Adrenal gland (tissue), 12 donors: ENCODE results near the gene PTCH2. TPM values are rescaled to one million over a fixed set of nuclear protein-coding genes. Genes with fewer than 3 reads are reported as not detected.

ENCODE experiments used
- DNase-seq, 7 donors: peaks; one replicate each; pipeline ENCODE4 v3.0.0-alpha.2; 2019 to 2020
- H3K27ac ChIP-seq, 5 donors: fragments of 200-600 bp; sonication (generic) in 4 of 5; 1 replicate in 3 of 5; 2 replicates in 2 of 5; pipeline versions ENCODE4 v1.5.1 to v1.8.0; 2016 to 2020; ENCODE audit warnings: mild to moderate bottlenecking in 1 of 5
- H3K27me3 ChIP-seq: fragments of 200-600 bp; 2 replicates; pipeline ENCODE4 v1.8.0; 2021
- H3K36me3 ChIP-seq, 2 donors: fragments of 200-600 bp; replicated peaks in 1 of 2; 1 replicate in 1 of 2; 2 replicates in 1 of 2; pipeline versions ENCODE4 v1.5.1 to v1.8.0; 2018 to 2022
- H3K4me1 ChIP-seq, 2 donors: fragments of 200-600 bp; replicated peaks in 1 of 2; 1 replicate in 1 of 2; 2 replicates in 1 of 2; pipeline versions ENCODE4 v1.5.1 to v1.8.0; 2018 to 2021
- H3K4me3 ChIP-seq, 4 donors: fragments of 200-600 bp; sonication (generic) in 3 of 4; one replicate each; pipeline ENCODE4 v1.5.1; 2016 to 2018
- H3K9me3 ChIP-seq, 3 donors: fragments of 200-600 bp; sonication (generic) in 1 of 3; replicated peaks in 1 of 3; 1 replicate in 2 of 3; 2 replicates in 1 of 3; pipeline versions ENCODE4 v1.5.1 to v1.8.0; 2016 to 2021
- POLR2A ChIP-seq, 2 donors: fragments of 450-650 bp; IDR thresholded peaks; one replicate each; pipeline ENCODE4 v1.6.1; 2017; ENCODE audit warnings: antibody characterized with exemption in 2 of 2, mild to moderate bottlenecking in 2 of 2, moderate library complexity in 1 of 2
- WGBS, 4 donors: extraction: QIAGEN DNeasy Blood & Tissue Kit in 2 of 4; methylation state at CpG; one replicate each; pipeline versions ENCODE4 v1.1.5 to v1.1.7; 2013 to 2017; 5-methylcytosine and 5-hydroxymethylcytosine counted together
- intact Hi-C, 2 donors: fragments of 100-400 bp; cut with DNase I; formaldehyde crosslinking; loops; one replicate each; pipeline versions ENCODE4 v1.14.1 to v1.15.0; 2022 to 2023
- polyA plus RNA-seq, 3 donors: library from polyadenylated mRNA; stranded (reverse); fragments of 200-250 nt in 2 of 3; fragments of 350-450 nt in 1 of 3; fragmentation: Illumina TruSeq in 1 of 3; extraction: RNeasy Lipid Tissue Mini Kit (QIAGEN cat#74804) in 1 of 3; gene quantifications; one replicate each; pipeline ENCODE4 v1.2.3, GENCODE V29; 2013 to 2014
- total RNA-seq, 9 donors: library from RNA; depleted of rRNA in 4 of 9; stranded (reverse); fragments of >200 nt in 4 of 9; fragments of 120-200 nt in 1 of 9; fragmentation: NEBNext Ultra II Directional in 1 of 9; extraction: Animal tissue kit (Norgen Biotek cat#: 25700) in 1 of 9; gene quantifications; one replicate each; pipeline versions ENCODE4 v1.1.0 to v1.2.4, GENCODE V29; 2013 to 2023
- TF ChIP-seq, protein P1 (sequence below), 6 experiments: fragments of 450-650 bp in 4 of 6; fragments of 200-600 bp in 2 of 6; sonication (generic) in 1 of 6; IDR thresholded peaks; 1 replicate in 5 of 6; 2 replicates in 1 of 6; pipeline versions ENCODE4 v1.5.1 to v1.8.0; 2016 to 2021; ENCODE audit warnings: antibody characterized with exemption in 6 of 6, mild to moderate bottlenecking in 2 of 6, moderate library complexity in 1 of 6
- donor health status: healthy with polysubstance abuse.
- donor health status: Bipolar disorder and iron deficiency.
- donor health status: DM: yes; HTN: yes; CAD: no.
- donor health status: DM: no; HTN: no; CAD: no.
- donor health status: DM: no; HTN: no; CAD: no.
- donor health status: DM: yes; HTN: yes; CAD: no.

The PTCH2 gene
- total and polyA plus RNA-seq, 12 donors: 0.40 to 7.8 (median 1.8) TPM

DNA sequence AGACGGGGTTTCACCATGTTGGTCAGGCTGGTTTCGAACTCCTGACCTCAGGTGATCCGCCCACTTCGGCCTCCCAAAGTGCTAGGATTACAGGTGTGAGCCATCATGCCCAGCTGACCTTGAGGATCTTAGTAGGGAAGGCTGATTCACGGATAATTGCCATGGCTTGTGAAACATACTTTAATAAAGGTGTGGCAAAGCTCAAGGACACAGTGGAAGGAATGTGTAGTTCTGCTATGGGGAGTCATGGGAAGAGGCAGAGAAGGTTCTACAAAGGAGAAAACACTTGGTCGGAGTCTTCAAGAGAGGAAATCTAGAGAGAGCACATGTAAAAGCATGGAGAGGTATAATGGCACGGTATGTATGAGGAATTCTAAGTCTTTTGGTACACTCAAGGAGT, 12.7 kb upstream of the PTCH2 start:
- Histone ChIP-seq H3K27me3 (no peaks in the 10 kb centered on the region), H3K27ac (no peak overlapping the region), H3K36me3 (peaks cover 0 to 4% of the 10 kb centered on the region in 2 donors), H3K4me3 (no peak overlapping the region), H3K9me3 (no peaks in the 10 kb centered on the region), H3K4me1 (peaks cover 0 to 7% of the 10 kb centered on the region in 2 donors)
- WGBS, 4 donors: 81 to 92% (median 85%) methylated on average over 7 of the region's 7 CpGs
- DNase-seq: no peak
- TF ChIP-seq POLR2A (IDR thresholded peaks at IDR 0.05): no peak
- TF ChIP-seq, protein P1, sequence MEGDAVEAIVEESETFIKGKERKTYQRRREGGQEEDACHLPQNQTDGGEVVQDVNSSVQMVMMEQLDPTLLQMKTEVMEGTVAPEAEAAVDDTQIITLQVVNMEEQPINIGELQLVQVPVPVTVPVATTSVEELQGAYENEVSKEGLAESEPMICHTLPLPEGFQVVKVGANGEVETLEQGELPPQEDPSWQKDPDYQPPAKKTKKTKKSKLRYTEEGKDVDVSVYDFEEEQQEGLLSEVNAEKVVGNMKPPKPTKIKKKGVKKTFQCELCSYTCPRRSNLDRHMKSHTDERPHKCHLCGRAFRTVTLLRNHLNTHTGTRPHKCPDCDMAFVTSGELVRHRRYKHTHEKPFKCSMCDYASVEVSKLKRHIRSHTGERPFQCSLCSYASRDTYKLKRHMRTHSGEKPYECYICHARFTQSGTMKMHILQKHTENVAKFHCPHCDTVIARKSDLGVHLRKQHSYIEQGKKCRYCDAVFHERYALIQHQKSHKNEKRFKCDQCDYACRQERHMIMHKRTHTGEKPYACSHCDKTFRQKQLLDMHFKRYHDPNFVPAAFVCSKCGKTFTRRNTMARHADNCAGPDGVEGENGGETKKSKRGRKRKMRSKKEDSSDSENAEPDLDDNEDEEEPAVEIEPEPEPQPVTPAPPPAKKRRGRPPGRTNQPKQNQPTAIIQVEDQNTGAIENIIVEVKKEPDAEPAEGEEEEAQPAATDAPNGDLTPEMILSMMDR (IDR thresholded peaks at IDR 0.05): no peak
- intact Hi-C loops: no loop called here

DNA sequence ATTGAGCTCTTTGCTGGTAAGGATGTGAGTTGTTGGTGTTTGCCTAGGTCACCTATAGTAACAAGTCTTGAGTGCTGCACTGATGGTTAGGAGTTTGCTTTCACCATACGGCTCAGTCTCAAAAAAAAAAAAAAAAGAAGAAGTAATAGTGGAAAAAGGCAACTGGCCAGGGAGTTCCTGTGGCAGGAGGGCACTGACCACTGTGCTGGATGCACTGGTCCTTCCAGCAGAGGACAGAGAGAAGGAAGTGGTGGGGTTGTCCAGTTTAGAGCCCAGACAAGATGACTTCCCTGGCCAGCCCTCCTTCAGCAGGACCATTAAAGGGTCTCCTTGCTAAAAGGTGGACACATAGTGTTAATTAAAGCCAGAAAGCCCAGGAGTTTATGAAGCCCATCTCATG, 11.9 kb upstream of the PTCH2 start:
- peaks cover 0 to 4% of the 10 kb centered on the region in 2 donors for H3K36me3 ChIP-seq
- H3K27ac ChIP-seq: no peak overlapping the region
- no peak overlapping the region for H3K4me3 ChIP-seq
- DNase-seq: no peak
- H3K27me3 ChIP-seq: no peaks in the 10 kb centered on the region
- intact Hi-C loops: no loop called here
- TF ChIP-seq, protein P1 (IDR thresholded peaks at IDR 0.05): no peak
- TF ChIP-seq POLR2A (IDR thresholded peaks at IDR 0.05): no peak
- no peaks in the 10 kb centered on the region for H3K9me3 ChIP-seq
- WGBS, 4 donors: 60 to 86% (median 71%) methylated on average over 1 of the region's 1 CpG
- no peaks in the 10 kb centered on the region for H3K4me1 ChIP-seq

DNA sequence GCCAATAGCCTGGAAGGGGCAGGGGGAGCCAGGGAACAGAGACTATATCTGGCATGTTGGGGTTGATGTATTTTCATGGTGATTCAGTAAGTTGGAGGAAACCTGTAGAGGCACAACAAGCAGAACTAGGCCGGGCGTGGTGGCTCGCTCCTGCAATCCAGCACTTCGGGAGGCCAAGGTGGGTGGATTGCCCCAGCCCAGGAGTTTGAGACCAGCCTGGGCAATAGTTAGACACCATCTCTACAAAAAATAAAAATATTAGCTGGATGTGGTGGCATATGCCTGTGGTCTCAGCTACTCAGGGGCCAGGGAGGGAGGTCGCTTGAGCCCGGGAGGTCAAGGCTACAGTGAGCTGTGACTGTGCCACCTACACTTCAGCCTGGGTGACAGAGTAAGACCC, 10.1 kb upstream of the PTCH2 start:
- DNase-seq: no peak
- 94 to 98% (median 97%) methylated on average over 6 of the region's 6 CpGs for WGBS, 4 donors
- intact Hi-C loops: no loop called here

DNA sequence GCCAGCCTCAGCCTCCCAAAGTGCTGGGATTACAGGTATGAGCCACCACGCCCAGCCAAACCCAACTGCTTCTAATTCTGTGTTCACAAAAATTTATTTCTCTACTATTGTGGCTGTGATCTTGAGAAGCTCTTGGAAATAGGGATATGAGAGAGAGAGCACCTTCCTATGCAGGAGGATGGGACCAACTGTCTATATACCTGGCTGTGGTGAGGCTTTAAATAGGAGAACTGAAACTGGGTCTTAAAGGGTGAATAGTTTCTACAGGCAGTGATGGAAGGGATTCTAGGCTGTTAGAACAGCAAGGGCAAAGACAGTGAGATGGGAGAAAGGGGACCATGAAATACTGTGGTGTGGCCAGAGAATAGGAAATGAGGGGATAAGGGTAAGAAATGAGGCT, 8.3 kb upstream of the PTCH2 start:
- TF ChIP-seq POLR2A (IDR thresholded peaks at IDR 0.05): no peak
- TF ChIP-seq, protein P1 (IDR thresholded peaks at IDR 0.05): no peak
- no peaks in the 10 kb centered on the region for H3K27me3 ChIP-seq
- WGBS, 4 donors: 91 to 100% (median 93%) methylated on average over 1 of the region's 1 CpG
- no peak overlapping the region for H3K4me3 ChIP-seq
- no peaks in the 10 kb centered on the region for H3K36me3 ChIP-seq
- no peak overlapping the region for H3K27ac ChIP-seq
- no peaks in the 10 kb centered on the region for H3K9me3 ChIP-seq
- H3K4me1 ChIP-seq: peaks cover 0 to 26% of the 10 kb centered on the region in 2 donors
- DNase-seq: no peak
- intact Hi-C loops: no loop called here

More for the DNA sequence above, 10.1 kb upstream of the PTCH2 start:
- Histone ChIP-seq H3K27me3 (no peaks in the 10 kb centered on the region), H3K9me3 (no peaks in the 10 kb centered on the region), H3K27ac (no peak overlapping the region), H3K4me1 (peaks cover 0 to 16% of the 10 kb centered on the region in 2 donors), H3K36me3 (peaks cover 0 to 4% of the 10 kb centered on the region in 2 donors), H3K4me3 (no peak overlapping the region)
- no peak for TF ChIP-seq POLR2A (IDR thresholded peaks at IDR 0.05)
- TF ChIP-seq, protein P1 (IDR thresholded peaks at IDR 0.05): no peak
